NCI-H510A (cell line): ENCODE measurements around the gene PKHD1.
A peak's percentile ranks its signal among the peaks of the same experiment; 100 is the strongest.

Experiments used
- DNase-seq: peaks from one replicate; lab custom pipeline; 2025; lab: John Stamatoyannopoulos, UW

Gene PKHD1

DNA sequence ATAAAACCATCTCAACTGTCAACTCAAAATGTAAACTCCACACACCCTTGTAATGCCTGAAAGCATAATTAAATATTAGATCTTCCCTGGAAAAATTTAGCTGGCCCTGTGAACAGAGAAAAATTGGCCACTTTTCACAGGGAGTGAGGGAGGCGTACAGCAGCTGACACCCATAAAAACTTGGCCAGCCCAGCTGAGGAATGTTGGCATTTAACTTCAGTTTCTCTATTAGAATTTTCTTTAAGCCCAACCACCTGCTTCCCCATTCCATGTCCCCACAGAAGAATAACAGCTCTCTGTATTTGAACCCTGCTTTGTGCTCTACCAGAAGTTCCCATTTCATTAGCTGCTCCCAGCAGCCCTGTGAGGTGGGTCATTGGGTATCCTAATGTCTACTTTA is 41.0 kb downstream of the PKHD1 start:
- no peak for DNase-seq

DNA sequence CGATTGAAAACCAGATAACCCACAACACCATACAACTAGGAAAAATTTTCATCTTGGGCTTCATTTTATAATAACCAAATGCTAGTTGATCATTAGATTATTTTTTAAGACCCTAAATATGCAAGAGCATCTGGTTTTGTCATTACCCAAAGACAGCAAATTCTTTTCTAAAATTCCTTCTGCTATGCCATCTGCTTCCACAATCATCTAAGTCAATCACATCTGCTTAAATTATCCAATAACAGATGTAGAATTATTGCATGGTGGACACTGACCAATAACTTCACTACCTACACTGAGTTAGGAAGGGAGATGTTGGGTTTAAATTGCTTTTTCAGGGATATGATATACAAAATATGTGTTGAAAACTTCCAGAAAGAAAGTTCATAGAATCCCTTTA is 41.9 kb downstream of the PKHD1 start:
- DNase-seq, result no peak

DNA sequence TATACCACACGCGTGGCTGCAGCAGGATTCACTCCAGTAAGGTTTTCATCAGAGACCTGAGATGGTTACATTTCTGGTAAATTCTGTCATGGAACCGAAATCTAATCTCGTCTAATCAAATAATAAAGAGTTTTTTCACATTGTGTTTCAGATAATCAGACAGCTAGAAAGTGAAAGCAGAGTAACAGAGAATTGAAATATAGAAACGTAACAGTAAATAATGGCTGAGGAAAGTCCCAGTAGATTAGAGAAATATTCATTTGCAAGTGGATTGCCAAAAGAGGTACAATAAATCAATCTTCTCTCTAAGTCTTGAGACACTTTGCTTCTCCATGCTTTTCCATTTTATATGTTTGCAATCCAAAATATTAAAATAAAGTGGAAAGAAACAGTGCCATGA is 42.4 kb downstream of the PKHD1 start:
- no peak for DNase-seq

DNA sequence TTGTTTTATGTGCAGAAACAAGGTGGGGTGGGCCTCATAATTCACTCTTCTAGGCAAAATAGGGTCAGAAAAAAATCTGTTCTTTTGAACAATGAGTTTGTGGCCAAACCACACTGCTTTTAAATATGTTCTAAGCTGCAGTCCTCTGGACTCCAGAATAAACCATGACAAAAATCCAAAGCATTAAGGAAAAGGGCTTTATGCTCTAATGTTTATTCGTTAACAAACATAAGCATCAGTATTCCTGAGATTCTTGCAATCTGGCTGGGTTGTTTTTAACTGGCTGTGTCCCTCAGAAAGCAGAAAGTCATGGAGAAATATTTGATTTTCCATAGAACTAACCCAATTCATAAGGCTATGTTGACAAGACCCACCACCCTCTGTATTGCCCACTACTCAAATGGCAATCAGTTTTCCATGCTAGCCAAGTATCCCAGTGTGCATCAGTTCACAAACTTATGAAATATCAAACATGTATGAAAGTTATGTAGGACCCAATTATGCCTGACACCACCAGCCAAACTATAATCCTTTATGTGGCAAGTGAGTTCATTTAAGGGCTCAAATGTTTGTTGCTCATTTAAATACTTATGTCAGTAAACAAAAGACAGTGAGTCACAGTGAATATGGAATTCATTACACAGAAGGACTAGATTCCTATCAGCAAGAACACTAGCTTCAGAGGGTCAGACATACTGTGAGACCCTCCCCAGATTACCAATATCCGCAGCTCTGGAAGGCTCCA is 45.1 kb downstream of the PKHD1 start:
- DNase-seq, result no peak

DNA sequence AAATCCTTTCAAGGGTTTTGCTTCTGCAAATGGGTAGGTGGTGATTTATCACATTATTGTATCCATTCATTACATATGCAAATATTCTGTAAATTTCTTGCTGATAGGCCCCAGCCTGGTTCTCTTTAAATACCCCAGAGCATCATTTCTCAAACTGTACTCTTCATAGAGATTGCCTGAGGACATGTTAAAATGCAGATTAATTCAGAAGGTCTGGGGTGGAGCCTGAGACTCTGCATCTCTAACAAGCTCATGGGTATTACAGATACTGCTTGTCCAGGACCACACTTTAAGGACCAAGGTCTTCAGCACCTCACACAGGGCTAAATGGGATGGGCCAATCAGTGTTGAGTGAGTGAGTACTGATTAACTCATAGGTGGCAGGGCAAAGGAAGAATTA is 46.3 kb downstream of the PKHD1 start:
- DNase-seq, result no peak

DNA sequence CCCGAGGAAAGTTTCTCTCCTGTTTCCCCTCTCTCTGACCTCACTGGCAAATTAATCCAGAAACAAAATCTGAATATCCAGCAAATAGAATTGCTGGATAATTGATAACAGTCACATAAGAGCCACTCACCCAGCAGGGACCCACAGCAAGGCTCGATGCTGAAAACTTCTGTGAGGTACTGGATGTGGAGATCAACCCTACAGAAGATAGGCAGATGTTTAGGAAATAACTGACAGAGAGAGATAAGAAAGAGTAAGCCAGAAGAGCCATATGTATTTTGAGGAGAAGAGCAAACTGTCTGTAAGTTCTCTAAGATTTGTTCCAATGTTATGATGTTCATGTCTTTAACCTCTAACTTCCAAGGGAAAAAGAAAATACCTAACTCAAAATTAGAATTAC is 59.7 kb downstream of the PKHD1 start:
- DNase-seq, result no peak

DNA sequence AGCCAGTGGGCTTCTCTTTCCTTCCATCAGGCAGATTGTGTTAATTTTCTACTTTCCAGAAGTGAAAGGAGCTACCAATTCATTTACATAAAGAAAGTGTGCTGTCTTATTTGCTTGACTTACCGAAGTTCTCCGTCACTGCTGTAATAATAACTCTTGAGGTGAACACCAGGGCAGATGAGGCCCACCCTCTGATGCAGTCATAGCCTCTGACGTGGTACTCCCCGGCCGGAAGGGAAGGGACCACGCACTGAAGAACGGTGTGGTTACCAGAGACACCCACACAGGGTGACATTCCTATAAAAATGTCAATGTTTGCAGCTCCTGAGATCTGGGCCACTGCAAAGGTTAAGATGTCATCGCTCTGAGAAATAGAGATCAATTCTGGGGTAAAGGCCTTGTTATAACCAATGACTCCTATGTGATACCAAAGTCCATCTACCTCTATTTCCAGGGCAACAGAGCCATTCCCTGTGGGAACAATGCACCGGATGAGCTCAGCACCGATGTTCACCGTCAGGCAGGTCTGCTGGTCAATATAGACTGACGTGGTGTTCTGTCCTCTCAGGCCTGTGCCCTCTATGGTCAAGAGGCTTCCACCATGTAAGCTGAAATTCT is 62.9 kb downstream of the PKHD1 start:
- DNase-seq, result no peak

DNA sequence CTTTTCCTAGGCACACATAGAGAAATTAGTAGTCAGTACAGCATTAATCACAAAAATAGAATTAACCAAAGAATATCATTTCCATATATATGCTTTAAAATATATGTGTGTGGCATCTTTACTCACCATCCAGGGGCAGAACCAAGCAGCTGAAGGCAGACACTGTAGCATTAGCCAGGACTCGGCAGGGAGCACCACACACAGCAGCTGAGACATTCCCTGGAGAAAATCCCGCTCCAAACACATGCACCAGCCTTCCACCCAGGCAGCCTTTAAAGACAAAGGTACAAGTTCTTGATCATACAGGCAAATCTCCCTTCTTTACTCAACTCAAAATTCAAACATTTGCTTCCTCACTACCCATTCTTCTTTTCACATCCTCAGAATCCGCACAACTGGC is 64.7 kb downstream of the PKHD1 start:
- no peak for DNase-seq

DNA sequence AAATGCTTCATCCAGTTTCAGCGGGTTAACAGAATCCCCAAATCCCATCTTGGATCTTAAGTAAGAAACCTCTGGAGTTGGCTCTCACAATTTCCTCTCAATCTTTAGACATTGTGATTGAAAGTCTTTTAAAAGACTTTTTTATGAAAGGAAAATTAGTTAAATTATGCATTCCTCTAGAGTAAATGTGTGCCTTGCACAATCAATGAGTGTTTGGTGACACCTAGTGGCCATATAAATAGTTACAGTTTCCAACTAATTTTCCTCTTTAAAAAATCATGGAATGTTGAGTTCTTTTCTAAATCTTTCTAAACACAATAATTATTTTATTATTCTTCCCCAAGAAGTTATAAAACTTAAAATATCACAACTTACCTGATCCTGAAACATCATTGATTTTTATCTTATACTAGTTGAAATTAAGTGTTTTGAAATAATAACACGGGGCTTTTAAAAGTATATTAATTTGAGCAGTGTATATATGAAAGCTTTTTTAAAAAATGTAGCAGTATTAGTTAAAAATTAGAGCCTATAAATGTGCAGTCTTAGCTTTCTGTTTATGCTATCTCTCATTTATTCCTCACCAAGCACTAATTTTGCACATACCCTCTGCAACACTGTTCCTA is 66.4 kb downstream of the PKHD1 start:
- DNase-seq, result no peak

DNA sequence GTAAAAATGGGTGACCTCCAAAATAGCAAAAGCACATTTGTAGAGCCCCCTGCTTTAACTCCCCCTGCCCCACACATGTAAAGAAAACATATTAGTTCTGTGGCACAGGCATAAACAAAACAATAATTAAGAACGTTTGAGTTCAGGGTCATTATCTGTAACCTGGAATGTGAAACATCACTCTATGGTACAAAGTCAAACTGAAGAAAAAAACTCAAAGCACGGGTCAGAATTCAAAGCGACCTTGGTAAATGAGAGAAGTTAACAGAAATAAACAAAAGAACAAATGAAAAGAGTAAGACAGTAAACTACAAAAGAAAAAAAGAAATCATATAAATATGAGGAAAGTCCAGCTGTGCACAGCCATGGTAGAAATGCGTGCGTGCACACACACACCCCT is 67.5 kb downstream of the PKHD1 start:
- DNase-seq, result no peak

DNA sequence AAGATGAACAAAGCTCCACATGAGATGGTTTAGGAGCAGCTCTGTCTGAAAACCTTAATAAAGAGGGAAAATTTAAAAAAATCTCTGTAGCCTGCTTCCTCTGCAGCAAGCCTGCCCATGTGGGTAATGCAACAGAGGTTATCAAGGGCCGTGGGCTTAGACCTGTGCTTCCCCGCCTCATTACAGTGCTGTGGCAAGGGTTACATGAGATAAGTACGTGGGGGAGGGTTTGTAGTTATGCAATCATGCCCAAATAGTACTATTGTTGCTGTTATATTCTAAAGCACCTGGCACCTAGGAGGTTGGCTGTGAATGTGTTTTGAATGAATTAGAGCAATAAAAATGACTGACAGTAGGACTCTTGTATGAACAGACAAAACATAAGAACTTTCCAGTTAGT is 68.3 kb downstream of the PKHD1 start:
- DNase-seq, result peak; percentile 41

DNA sequence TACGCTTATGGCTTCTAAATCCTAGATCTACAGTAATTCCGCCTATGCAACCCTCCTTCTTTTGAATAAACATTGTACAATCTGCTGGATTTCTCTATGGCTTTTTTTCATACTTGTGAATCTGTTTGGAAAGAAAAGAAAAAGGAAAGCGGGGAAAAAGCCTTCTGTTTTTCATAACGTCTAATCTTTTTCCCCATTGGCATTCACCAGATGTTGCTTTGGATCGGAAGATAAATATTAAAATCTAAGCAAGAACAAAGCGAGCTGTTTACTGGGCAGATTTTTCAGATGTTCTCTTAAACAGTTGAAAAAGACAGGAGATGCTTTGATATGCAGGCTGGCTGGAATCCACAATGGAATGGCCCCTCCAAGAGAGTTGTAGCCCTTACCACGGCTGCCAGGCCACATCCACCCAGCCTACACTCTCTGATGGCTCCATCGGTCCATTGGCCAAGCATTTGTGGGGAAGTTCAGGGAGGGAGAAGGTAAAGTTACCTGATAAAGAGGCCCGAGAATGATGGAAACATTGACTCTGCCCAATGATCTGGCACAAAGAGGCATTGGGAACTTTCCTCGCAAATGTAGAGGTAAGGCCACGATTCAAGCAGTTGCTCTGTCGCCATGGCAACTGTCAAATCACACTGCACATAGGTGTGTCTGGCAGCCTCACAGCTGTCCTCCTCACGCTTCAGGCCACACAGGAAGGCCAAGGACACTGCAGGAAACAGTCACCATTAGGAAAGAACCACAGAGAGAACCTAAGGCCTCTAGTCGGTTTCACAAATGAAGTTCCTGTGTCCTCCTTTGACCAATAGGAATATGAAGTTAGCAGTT is 70.3 kb downstream of the PKHD1 start:
- no peak for DNase-seq

DNA sequence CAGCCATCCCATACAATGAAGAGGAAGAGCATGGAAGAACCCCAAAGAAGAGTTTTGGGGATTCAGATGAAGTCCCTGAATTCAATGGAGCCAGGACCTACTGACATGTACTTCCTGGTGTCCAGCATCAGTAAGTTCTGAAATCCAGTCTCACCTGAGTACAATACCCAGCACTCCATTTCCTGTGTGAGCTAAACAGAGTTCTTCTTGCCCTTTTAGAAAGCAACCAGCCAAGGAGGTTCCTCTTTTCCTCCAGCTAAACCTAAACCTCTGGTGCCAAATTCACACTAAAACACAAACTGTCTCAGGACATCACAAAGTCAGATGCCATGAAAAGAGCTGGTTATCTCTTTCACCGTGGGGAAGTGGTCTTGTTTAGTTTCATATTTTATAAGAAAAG is 71.5 kb downstream of the PKHD1 start:
- DNase-seq, result no peak

DNA sequence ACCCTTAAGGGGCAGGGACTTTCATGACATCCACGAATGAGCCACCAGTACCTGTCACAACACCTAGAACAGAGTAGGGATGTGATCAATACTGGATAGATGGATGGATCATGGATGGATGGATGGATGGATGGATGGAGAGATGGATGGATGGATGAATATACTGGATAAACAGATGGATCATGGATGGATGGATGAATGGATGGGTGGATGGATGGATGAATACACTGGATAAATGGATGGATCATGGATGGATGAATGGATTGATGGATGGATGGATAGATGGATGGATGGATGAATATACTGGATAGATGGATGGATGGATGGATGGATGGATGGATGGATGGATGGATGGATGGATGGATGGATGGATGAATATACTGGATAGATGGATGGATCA is 73.0 kb downstream of the PKHD1 start:
- DNase-seq, result no peak

DNA sequence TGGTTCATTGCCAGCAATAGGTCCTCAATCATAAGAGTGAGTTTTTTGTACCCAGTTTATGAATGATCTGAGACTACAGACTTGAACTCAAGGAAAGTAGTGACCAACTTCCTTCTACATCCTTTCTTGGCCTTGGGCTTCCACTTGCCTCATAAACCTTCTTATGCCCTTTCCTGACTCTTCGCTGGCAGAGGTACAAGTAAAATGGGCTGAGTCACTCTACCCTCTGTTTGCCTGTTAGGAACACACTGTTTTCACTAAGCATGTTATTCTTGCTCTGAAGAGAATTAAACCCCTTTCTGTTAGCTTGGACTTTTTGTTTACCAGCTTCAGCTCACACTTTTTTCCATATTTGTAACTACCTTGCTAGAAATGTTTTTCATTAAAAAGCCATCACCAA is 74.4 kb downstream of the PKHD1 start:
- no peak for DNase-seq

DNA sequence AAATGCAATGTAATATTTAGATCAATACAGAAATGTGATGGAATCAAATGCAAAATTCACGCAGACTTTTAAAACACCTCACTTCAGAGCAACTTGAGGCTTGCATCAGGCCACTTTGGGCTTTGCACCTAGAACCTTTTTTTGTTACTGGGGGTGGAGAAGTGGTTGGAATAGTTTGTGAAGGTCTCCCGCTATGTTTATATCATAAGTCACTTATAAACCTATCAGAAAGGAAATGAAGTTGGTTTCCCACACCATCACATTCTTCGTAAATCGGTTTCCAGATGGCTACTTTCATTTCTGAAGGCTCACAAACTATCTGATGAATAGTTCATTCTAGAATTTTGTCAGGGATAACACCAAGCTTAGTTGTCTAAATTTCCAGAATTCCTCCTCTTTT is 74.8 kb downstream of the PKHD1 start:
- DNase-seq, result no peak

DNA sequence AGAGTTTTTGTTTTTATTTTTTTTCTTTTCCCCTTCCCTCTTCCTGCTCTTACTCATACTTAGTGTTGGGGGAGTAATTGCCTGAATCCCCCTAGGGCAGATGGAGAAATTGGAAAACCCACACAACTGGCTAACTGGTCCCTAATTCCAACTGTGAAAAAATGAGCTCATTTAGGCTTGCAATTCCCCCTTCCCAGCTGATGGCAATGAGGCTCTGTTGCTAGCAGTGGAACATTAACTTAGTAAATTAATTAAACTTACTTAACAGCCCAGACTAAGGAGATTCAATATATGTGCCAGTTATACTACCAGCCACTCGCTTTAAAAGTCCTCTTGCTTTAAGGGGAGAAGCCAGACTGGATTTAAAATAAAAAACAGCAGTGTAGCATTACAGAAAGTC is 76.6 kb downstream of the PKHD1 start:
- no peak for DNase-seq

DNA sequence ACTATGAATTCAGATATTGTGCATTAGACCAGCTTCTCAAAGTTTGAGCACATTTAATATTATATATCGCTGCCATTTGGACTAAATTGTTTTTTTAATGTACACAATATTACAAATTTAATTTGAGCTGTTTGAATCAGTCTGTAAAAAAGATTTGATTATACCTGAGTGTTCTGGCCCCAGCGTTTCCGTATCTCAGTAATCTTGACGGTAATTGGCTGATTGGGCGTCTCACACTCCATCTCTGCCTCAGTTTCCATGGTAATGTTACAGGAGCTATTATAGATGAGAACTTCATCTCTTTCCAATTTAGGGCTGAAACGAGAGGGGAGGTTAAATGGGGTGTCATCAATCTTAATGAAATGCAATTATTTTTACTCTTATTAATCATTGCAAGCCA is 77.3 kb downstream of the PKHD1 start:
- DNase-seq, result no peak

DNA sequence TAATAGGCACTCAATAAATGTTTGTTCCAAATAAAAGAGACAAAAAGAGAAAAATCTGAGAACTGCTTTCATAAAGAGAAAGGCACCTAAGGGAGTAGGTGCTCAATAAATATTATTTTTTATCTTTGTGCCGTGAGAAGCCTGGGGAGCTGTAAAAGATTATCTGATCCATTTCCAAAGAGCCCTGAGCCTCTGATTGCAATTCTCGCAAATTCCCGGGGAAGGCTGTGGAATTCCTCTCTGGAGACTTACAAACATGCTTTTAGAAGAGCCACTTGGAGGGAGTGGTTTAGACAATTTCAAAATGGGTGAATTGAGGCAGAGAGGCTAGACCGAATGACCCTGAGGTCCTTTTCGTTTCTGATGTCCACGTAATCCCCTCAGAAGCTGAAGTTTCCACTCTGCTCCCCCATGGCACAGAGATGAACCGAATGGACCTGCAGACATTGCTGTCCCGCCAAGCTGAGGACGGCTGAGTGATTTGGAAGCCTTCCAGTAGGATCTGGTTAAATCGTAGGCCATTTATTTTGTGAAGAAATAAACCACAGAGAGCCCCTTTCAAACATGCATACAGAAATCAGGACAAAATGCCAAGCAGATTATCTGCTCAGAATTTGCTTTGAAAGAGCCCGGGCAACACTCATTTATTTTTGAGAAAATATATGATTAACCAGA is 77.8 kb downstream of the PKHD1 start:
- no peak for DNase-seq

DNA sequence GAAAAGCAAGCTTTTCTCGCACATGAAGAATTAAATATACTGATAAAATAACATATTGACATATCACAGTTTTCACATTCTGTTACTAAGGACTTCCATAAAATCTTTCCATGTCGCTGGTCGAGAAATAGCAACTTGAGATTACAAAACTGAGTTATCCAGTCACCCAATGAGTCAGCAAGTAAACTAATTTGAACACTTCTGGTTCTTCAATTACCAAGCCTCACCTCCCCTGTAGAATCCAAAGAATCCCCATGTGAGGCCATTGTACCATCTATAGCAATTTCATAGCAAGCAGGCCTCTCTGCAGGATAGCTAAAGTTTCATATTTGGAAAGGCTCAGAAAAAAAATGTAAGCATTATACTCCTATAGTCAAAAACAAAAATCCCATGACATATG is 87.3 kb downstream of the PKHD1 start:
- no peak for DNase-seq

DNA sequence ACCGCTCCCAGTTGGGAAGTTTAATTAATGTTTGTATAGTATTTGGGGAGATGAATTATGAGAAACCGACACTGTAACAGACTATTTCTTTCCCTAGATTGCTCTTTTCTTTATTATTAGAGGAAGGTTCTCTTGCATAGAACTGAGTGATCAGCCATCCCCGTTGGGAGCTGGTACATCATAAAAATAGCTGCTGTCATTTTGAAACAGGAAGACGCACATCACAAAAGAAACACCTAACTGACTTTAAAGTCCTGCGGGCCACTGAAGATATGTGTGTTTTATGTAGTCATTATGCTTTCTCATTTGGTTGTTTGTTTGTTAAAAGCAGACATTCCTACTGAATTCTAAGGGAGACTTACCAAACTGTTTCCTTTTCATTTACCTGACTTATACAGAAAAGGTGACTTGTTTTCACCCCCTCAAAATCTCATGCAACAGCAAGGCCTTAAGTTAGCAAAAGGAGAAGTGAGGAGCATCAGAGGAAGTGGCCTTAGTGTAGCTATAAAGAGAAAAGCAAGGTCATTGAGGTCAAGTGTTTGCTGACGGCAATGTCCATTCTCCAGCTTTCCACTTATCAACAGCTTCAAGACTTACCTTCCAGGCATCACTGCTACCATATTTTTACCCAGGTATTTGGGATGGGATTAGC is 91.0 kb downstream of the PKHD1 start:
- no peak for DNase-seq
